Neural progenitor cell (in vitro differentiated cells): ENCODE data around the gene TP53BP2. TPM values are rescaled to one million over a fixed set of nuclear protein-coding genes. Genes with fewer than 3 reads are reported as not detected.

Source experiments
- DNase-seq: peaks from one replicate; pipeline ENCODE4 v3.0.0-alpha.2; 2016; ENCODE audit warnings: low spot score
- H2AFZ ChIP-seq: fragments of 200-600 bp; sonication (generic); replicated peaks from 2 replicates; pipeline ENCODE4 v1.6.1; 2016; ENCODE audit warnings: antibody characterized with exemption
- H3F3A ChIP-seq: fragments of 200-600 bp; sonication (generic); 2 replicates; pipeline ENCODE4 v1.6.1; 2016; ENCODE audit warnings: antibody characterized with exemption, low read depth
- H3K27ac ChIP-seq: fragments of 200-600 bp; sonication (generic); 2 replicates; pipeline ENCODE4 v1.5.1; 2016; ENCODE audit warnings: mild to moderate bottlenecking
- H3K27me3 ChIP-seq: fragments of 200-600 bp; sonication (generic); 2 replicates; pipeline ENCODE4 v1.6.1; 2016; ENCODE audit warnings: mild to moderate bottlenecking, moderate library complexity
- H3K36me3 ChIP-seq: fragments of 200-600 bp; sonication (generic); 2 replicates; pipeline ENCODE4 v1.5.1; 2016
- H3K4me1 ChIP-seq: fragments of 200-600 bp; sonication (generic); 2 replicates; pipeline ENCODE4 v1.6.1; 2016; ENCODE audit warnings: mixed run types
- H3K4me2 ChIP-seq: fragments of 200-600 bp; sonication (generic); 2 replicates; pipeline ENCODE4 v1.6.1; 2016
- H3K4me3 ChIP-seq: fragments of 200-600 bp; sonication (generic); 2 replicates; pipeline ENCODE4 v1.5.1; 2016
- H3K79me2 ChIP-seq: fragments of 200-600 bp; sonication (generic); 2 replicates; pipeline ENCODE4 v1.6.1; 2016; ENCODE audit warnings: low read depth
- H3K9ac ChIP-seq: fragments of 200-600 bp; sonication (generic); 2 replicates; pipeline ENCODE4 v1.6.1; 2016
- H3K9me3 ChIP-seq: fragments of 200-600 bp; sonication (generic); 2 replicates; pipeline ENCODE4 v1.5.1; 2016; ENCODE audit warnings: low read depth
- H4K20me1 ChIP-seq: fragments of 200-600 bp; sonication (generic); 2 replicates; pipeline ENCODE4 v1.6.1; 2016; ENCODE audit warnings: low read depth
- H3K27ac Mint-ChIP-seq: 3 replicates; pipeline ENCODE4 v1.8.0; 2021; ENCODE audit warnings: mixed read lengths
- H3K27me3 Mint-ChIP-seq: 2 replicates; pipeline ENCODE4 v1.8.0; 2022; ENCODE audit warnings: low read depth, mild to moderate bottlenecking, inconsistent platforms, moderate library complexity, mixed read lengths; ENCODE audit not compliant: insufficient read depth
- H3K36me3 Mint-ChIP-seq: 3 replicates; pipeline ENCODE4 v1.8.0; 2021; ENCODE audit warnings: mixed read lengths
- H3K4me1 Mint-ChIP-seq: 3 replicates; pipeline ENCODE4 v1.8.0; 2021; ENCODE audit warnings: mixed read lengths
- H3K4me3 Mint-ChIP-seq: 3 replicates; pipeline ENCODE4 v1.8.0; 2021; ENCODE audit warnings: mild to moderate bottlenecking, moderate library complexity, mixed read lengths
- H3K9me3 Mint-ChIP-seq: 3 replicates; pipeline ENCODE4 v1.8.0; 2020; ENCODE audit warnings: mixed read lengths
- EZH2 ChIP-seq: fragments of 200-600 bp; sonication (generic); IDR thresholded peaks from 2 replicates; pipeline ENCODE4 v1.6.1; 2017; ENCODE audit warnings: antibody characterized with exemption, mild to moderate bottlenecking, moderate library complexity
- EZH2phosphoT487 ChIP-seq: fragments of 200-600 bp; sonication (generic); IDR thresholded peaks from 2 replicates; pipeline ENCODE4 v1.6.1; 2017; ENCODE audit warnings: antibody characterized with exemption
- total RNA-seq: library from RNA; depleted of rRNA; stranded (reverse); fragments of >200 nt; gene quantifications from 2 replicates; pipeline ENCODE4 v1.2.3, GENCODE V29; 2015; ENCODE audit warnings: low replicate concordance
- TF ChIP-seq, protein P1 (sequence below): fragments of 200-600 bp; sonication (generic); IDR thresholded peaks from 2 replicates; pipeline ENCODE4 v1.5.1; 2017; ENCODE audit warnings: antibody characterized with exemption, mild to moderate bottlenecking

The TP53BP2 gene
- total RNA-seq, 1 donor from 2014 or later = 56.3 TPM

DNA sequence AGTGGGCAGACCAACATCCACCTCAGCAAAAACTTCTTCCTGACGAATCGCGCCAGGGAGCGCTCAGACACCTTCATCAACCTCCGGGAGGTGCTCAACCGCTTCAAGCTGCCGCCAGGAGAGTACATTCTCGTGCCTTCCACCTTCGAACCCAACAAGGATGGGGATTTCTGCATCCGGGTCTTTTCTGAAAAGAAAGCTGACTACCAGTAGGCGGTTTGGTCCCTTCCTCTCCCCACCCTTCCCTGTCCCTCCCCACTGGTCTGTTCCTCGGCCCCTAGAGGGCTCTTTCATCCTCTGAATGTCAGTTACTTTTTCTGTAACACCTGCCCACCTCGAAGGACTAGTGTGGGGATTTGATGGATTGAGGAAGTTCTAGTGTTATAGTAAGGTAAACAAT is 86.5 kb downstream of the TP53BP2 start:
- H3K4me3 ChIP-seq = no peak overlapping the region
- no peak overlapping the region for H3K4me2 ChIP-seq
- peaks cover 21% of the 10 kb centered on the region for H3K36me3 Mint-ChIP-seq
- H3K79me2 ChIP-seq = no peaks in the 10 kb centered on the region
- no peak overlapping the region for H3K4me3 Mint-ChIP-seq
- H3K27me3 Mint-ChIP-seq = peaks cover 6% of the 10 kb centered on the region
- H3K9me3 Mint-ChIP-seq = no peaks in the 10 kb centered on the region
- no peak overlapping the region for H3K9ac ChIP-seq
- TF ChIP-seq, protein P1, sequence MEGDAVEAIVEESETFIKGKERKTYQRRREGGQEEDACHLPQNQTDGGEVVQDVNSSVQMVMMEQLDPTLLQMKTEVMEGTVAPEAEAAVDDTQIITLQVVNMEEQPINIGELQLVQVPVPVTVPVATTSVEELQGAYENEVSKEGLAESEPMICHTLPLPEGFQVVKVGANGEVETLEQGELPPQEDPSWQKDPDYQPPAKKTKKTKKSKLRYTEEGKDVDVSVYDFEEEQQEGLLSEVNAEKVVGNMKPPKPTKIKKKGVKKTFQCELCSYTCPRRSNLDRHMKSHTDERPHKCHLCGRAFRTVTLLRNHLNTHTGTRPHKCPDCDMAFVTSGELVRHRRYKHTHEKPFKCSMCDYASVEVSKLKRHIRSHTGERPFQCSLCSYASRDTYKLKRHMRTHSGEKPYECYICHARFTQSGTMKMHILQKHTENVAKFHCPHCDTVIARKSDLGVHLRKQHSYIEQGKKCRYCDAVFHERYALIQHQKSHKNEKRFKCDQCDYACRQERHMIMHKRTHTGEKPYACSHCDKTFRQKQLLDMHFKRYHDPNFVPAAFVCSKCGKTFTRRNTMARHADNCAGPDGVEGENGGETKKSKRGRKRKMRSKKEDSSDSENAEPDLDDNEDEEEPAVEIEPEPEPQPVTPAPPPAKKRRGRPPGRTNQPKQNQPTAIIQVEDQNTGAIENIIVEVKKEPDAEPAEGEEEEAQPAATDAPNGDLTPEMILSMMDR = peak; percentile 12
- no peak for TF ChIP-seq EZH2phosphoT487
- DNase-seq = peak; percentile 14
- no peak overlapping the region for H3K27ac ChIP-seq
- H3K36me3 ChIP-seq = no peaks in the 10 kb centered on the region
- no peaks in the 10 kb centered on the region for H3K27me3 ChIP-seq
- H3K4me1 ChIP-seq = no peaks in the 10 kb centered on the region
- H2AFZ ChIP-seq = no peak overlapping the region
- H3K9me3 ChIP-seq = no peaks in the 10 kb centered on the region
- no peak overlapping the region for H3K27ac Mint-ChIP-seq
- H3F3A ChIP-seq = no peaks in the 10 kb centered on the region
- H4K20me1 ChIP-seq = no peaks in the 10 kb centered on the region
- H3K4me1 Mint-ChIP-seq = no peaks in the 10 kb centered on the region

DNA sequence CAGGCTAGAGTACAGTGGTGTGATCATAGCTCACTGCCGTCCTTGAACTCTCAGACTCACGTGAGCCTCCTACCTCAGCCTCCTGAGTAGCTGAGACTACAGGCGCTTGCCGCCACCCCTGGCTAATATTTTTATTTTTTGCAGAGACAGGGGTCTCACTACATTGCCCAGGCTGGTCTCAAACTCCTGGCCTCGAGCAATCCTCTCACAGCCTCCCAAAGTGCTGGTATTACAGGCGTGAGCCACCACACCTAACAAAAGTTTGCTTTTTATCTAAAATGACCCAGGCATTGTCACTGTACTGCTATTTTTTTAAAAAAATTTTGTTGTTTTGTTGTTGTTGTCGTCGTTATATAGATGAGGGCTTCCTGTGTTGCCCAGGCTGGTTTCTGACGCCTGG is 87.0 kb downstream of the TP53BP2 start:
- no peak overlapping the region for H3K27ac ChIP-seq
- H3K36me3 ChIP-seq = no peaks in the 10 kb centered on the region
- DNase-seq = no peak
- no peaks in the 10 kb centered on the region for H3K9me3 ChIP-seq
- H3F3A ChIP-seq = no peaks in the 10 kb centered on the region
- no peak overlapping the region for H3K27ac Mint-ChIP-seq
- no peaks in the 10 kb centered on the region for H3K4me1 ChIP-seq
- TF ChIP-seq EZH2 (no peak), EZH2phosphoT487 (no peak)
- TF ChIP-seq, protein P1 = no peak
- H4K20me1 ChIP-seq = no peaks in the 10 kb centered on the region
- no peak overlapping the region for H3K4me3 Mint-ChIP-seq
- no peaks in the 10 kb centered on the region for H3K4me1 Mint-ChIP-seq
- H3K36me3 Mint-ChIP-seq = peaks cover 19% of the 10 kb centered on the region
- no peaks in the 10 kb centered on the region for H3K79me2 ChIP-seq
- no peaks in the 10 kb centered on the region for H3K27me3 ChIP-seq
- H3K9me3 Mint-ChIP-seq = no peaks in the 10 kb centered on the region
- no peak overlapping the region for H3K9ac ChIP-seq
- no peak overlapping the region for H3K4me2 ChIP-seq
- no peak overlapping the region for H2AFZ ChIP-seq
- no peak overlapping the region for H3K4me3 ChIP-seq
- peaks cover 6% of the 10 kb centered on the region for H3K27me3 Mint-ChIP-seq

GRCh38 chr1:223756806-223757700 is 88.7 kb downstream of the TP53BP2 start:
- Histone ChIP-seq H3K27ac (no peak overlapping the region), H3K4me1 (no peaks in the 10 kb centered on the region), H3K36me3 (no peaks in the 10 kb centered on the region), H3K9me3 (no peaks in the 10 kb centered on the region), H3K79me2 (no peaks in the 10 kb centered on the region), H3K9ac (no peak overlapping the region), H3K4me3 (no peak overlapping the region), H4K20me1 (no peaks in the 10 kb centered on the region), H3F3A (no peaks in the 10 kb centered on the region), H2AFZ (no peak overlapping the region), H3K27me3 (no peaks in the 10 kb centered on the region), H3K4me2 (no peak overlapping the region)
- no peaks in the 10 kb centered on the region for H3K4me1 Mint-ChIP-seq
- H3K27ac Mint-ChIP-seq = peak overlapping the region; percentile 25
- peaks cover 20% of the 10 kb centered on the region for H3K36me3 Mint-ChIP-seq
- TF ChIP-seq EZH2 (no peak), EZH2phosphoT487 (no peak)
- TF ChIP-seq, protein P1 = no peak
- peak overlapping the region; percentile 41 for H3K4me3 Mint-ChIP-seq
- DNase-seq = no peak
- H3K27me3 Mint-ChIP-seq = peaks cover 6% of the 10 kb centered on the region
- H3K9me3 Mint-ChIP-seq = no peaks in the 10 kb centered on the region
